Neuron (in vitro differentiated cells): ENCODE results near the gene DNA2.
"Not testable (repeated sequence)": the region's sequence is repeated elsewhere in the genome, so short reads cannot be mapped to it uniquely, and the experiment has no call there.

Source experiments
- H2AFZ ChIP-seq: one replicate; pipeline ENCODE4 v1.6.1; 2013; ENCODE audit warnings: low read depth, mild to moderate bottlenecking, inconsistent platforms, low read length, moderate library complexity
- H3K27me3 ChIP-seq: one replicate; pipeline ENCODE4 v1.6.1; 2013; ENCODE audit warnings: low read length; ENCODE audit not compliant: insufficient read depth
- H3K36me3 ChIP-seq: one replicate; pipeline ENCODE4 v1.6.1; 2013; ENCODE audit warnings: low read length; ENCODE audit not compliant: insufficient read depth
- H3K4me1 ChIP-seq: one replicate; pipeline ENCODE4 v1.6.1; 2013; ENCODE audit warnings: low read length; ENCODE audit not compliant: insufficient read depth
- H3K4me3 ChIP-seq: 2 replicates; pipeline ENCODE4 v1.5.1; 2013; ENCODE audit warnings: mild to moderate bottlenecking, low read length, moderate library complexity
- H3K9me3 ChIP-seq: one replicate; pipeline ENCODE4 v1.6.1; 2013; ENCODE audit warnings: low read length

Gene DNA2

GRCh38 chr10:68471586-68472408, at the start of gene DNA2:
Gene DNA2 (minus strand): TSS chr10:68471973. CDS start chr10:68471864, 109 bp downstream.
- Histone ChIP-seq H3K4me1 (peaks cover 8% of the 10 kb centered on the region), H3K36me3 (peaks cover 15% of the 10 kb centered on the region), H3K9me3 (no peaks in the 10 kb centered on the region), H3K27me3 (no peaks in the 10 kb centered on the region), H3K4me3 (peak within 1 kb of the TSS; percentile 88), H2AFZ (peak within 1 kb of the TSS; percentile 88)

- H3K9me3 ChIP-seq, H3K4me1 ChIP-seq, H3K27me3 ChIP-seq, H2AFZ ChIP-seq, H3K4me3 ChIP-seq, H3K36me3 ChIP-seq: not testable (repeated sequence)
These were observed 46.8 kb upstream of the DNA2 start for GRCh38 chr10:68518609-68519008.

GRCh38 chr10:68517188-68517587, 45.4 kb upstream of the DNA2 start:
- no peak overlapping the region for H3K4me3 ChIP-seq
- no peak overlapping the region for H2AFZ ChIP-seq
- H3K36me3 ChIP-seq, result peaks cover 8% of the 10 kb centered on the region
- no peaks in the 10 kb centered on the region for H3K9me3 ChIP-seq
- no peaks in the 10 kb centered on the region for H3K4me1 ChIP-seq
- no peaks in the 10 kb centered on the region for H3K27me3 ChIP-seq

GRCh38 chr10:68516766-68517165, 45.0 kb upstream of the DNA2 start:
- no peaks in the 10 kb centered on the region for H3K27me3 ChIP-seq
- no peak overlapping the region for H2AFZ ChIP-seq
- no peak overlapping the region for H3K4me3 ChIP-seq

GRCh38 chr10:68516216-68516615, 44.4 kb upstream of the DNA2 start:
- not testable (repeated sequence) for H3K4me1 ChIP-seq, H3K36me3 ChIP-seq, H3K27me3 ChIP-seq, H3K9me3 ChIP-seq, H2AFZ ChIP-seq, H3K4me3 ChIP-seq

More at GRCh38 chr10:68516766-68517165, 45.0 kb upstream of the DNA2 start:
- peaks cover 8% of the 10 kb centered on the region for H3K36me3 ChIP-seq
- H3K4me1 ChIP-seq, result no peaks in the 10 kb centered on the region
- H3K9me3 ChIP-seq, result no peaks in the 10 kb centered on the region

- Histone ChIP-seq H3K27me3 (no peaks in the 10 kb centered on the region), H3K36me3 (peaks cover 2% of the 10 kb centered on the region), H3K4me1 (no peaks in the 10 kb centered on the region), H2AFZ (no peak overlapping the region), H3K4me3 (no peak overlapping the region), H3K9me3 (no peaks in the 10 kb centered on the region)
These were observed 36.3 kb upstream of the DNA2 start for GRCh38 chr10:68508090-68508489.

GRCh38 chr10:68506411-68506810, 34.6 kb upstream of the DNA2 start:
- Histone ChIP-seq H3K36me3 (no peaks in the 10 kb centered on the region), H3K4me1 (no peaks in the 10 kb centered on the region), H2AFZ (no peak overlapping the region), H3K9me3 (no peaks in the 10 kb centered on the region), H3K27me3 (no peaks in the 10 kb centered on the region), H3K4me3 (no peak overlapping the region)

- H3K4me3 ChIP-seq, result no peak overlapping the region
- no peak overlapping the region for H2AFZ ChIP-seq
- H3K27me3 ChIP-seq, result no peaks in the 10 kb centered on the region
- no peaks in the 10 kb centered on the region for H3K4me1 ChIP-seq
- H3K36me3 ChIP-seq, result peaks cover 15% of the 10 kb centered on the region
- H3K9me3 ChIP-seq, result no peaks in the 10 kb centered on the region
These were observed 31.1 kb upstream of the DNA2 start for GRCh38 chr10:68502846-68503245.

- H3K36me3 ChIP-seq, result peaks cover 17% of the 10 kb centered on the region
These were observed 29.9 kb upstream of the DNA2 start for GRCh38 chr10:68501691-68502090.

GRCh38 chr10:68499544-68499943, 27.8 kb upstream of the DNA2 start:
- H2AFZ ChIP-seq, result no peak overlapping the region
- H3K36me3 ChIP-seq, result peaks cover 17% of the 10 kb centered on the region
- no peak overlapping the region for H3K4me3 ChIP-seq
- no peaks in the 10 kb centered on the region for H3K9me3 ChIP-seq
- H3K4me1 ChIP-seq, result peaks cover 10% of the 10 kb centered on the region
- no peaks in the 10 kb centered on the region for H3K27me3 ChIP-seq

More at GRCh38 chr10:68501691-68502090, 29.9 kb upstream of the DNA2 start:
- H2AFZ ChIP-seq, result no peak overlapping the region
- no peak overlapping the region for H3K4me3 ChIP-seq
- H3K9me3 ChIP-seq, result no peaks in the 10 kb centered on the region
- no peaks in the 10 kb centered on the region for H3K27me3 ChIP-seq
- H3K4me1 ChIP-seq, result no peaks in the 10 kb centered on the region

GRCh38 chr10:68496072-68496471, 24.3 kb upstream of the DNA2 start:
- peak overlapping the region; percentile 16 for H2AFZ ChIP-seq
- H3K36me3 ChIP-seq, result peaks cover 15% of the 10 kb centered on the region
- peaks cover 10% of the 10 kb centered on the region for H3K4me1 ChIP-seq
- no peak overlapping the region for H3K4me3 ChIP-seq
- H3K9me3 ChIP-seq, result no peaks in the 10 kb centered on the region
- H3K27me3 ChIP-seq, result no peaks in the 10 kb centered on the region

GRCh38 chr10:68492118-68492517, 20.3 kb upstream of the DNA2 start:
- no peaks in the 10 kb centered on the region for H3K9me3 ChIP-seq
- peaks cover 10% of the 10 kb centered on the region for H3K4me1 ChIP-seq
- H3K27me3 ChIP-seq, result no peaks in the 10 kb centered on the region
- peaks cover 12% of the 10 kb centered on the region for H3K36me3 ChIP-seq
- H2AFZ ChIP-seq, result no peak overlapping the region
- H3K4me3 ChIP-seq, result no peak overlapping the region

GRCh38 chr10:68489919-68490318, 18.1 kb upstream of the DNA2 start:
- H3K4me1 ChIP-seq, result no peaks in the 10 kb centered on the region
- H3K4me3 ChIP-seq, result no peak overlapping the region
- peaks cover 18% of the 10 kb centered on the region for H3K36me3 ChIP-seq

GRCh38 chr10:68474021-68474420, 2.2 kb upstream of the DNA2 start:
- no peak overlapping the region for H3K4me3 ChIP-seq
- no peaks in the 10 kb centered on the region for H3K9me3 ChIP-seq
- no peak overlapping the region for H2AFZ ChIP-seq
- peaks cover 8% of the 10 kb centered on the region for H3K4me1 ChIP-seq
- peaks cover 1% of the 10 kb centered on the region for H3K36me3 ChIP-seq
- no peaks in the 10 kb centered on the region for H3K27me3 ChIP-seq

More at GRCh38 chr10:68489919-68490318, 18.1 kb upstream of the DNA2 start:
- H2AFZ ChIP-seq, result no peak overlapping the region
- H3K9me3 ChIP-seq, result no peaks in the 10 kb centered on the region
- no peaks in the 10 kb centered on the region for H3K27me3 ChIP-seq
